Fibroblast of the aortic adventitia (primary cell): ENCODE results near the gene DPYSL4. TPM values are rescaled to one million over a fixed set of nuclear protein-coding genes. Genes with fewer than 3 reads are reported as not detected.

Experiments used
- DNase-seq: peaks from one replicate; pipeline ENCODE4 v3.0.0-alpha.2; 2010; ENCODE audit warnings: low read depth
- H3K4me3 ChIP-seq: 2 replicates; pipeline ENCODE4 v1.5.1; 2011; ENCODE audit warnings: low read depth, mild to moderate bottlenecking, control low read depth, low read length, moderate library complexity
- total RNA-seq: library from RNA; depleted of rRNA; stranded (reverse); fragments of >200 nt; gene quantifications from 2 replicates; pipeline ENCODE4 v1.2.3, GENCODE V29; 2012; ENCODE audit warnings: low replicate concordance
- TF ChIP-seq, protein P1 (sequence below): IDR thresholded peaks from 2 replicates; pipeline ENCODE4 v1.5.1; 2011; ENCODE audit warnings: mild to moderate bottlenecking, low read length, control low read depth, inconsistent platforms; ENCODE audit not compliant: insufficient read depth

DPYSL4 gene
- total RNA-seq, 1 donor = 0.18 TPM

DNA sequence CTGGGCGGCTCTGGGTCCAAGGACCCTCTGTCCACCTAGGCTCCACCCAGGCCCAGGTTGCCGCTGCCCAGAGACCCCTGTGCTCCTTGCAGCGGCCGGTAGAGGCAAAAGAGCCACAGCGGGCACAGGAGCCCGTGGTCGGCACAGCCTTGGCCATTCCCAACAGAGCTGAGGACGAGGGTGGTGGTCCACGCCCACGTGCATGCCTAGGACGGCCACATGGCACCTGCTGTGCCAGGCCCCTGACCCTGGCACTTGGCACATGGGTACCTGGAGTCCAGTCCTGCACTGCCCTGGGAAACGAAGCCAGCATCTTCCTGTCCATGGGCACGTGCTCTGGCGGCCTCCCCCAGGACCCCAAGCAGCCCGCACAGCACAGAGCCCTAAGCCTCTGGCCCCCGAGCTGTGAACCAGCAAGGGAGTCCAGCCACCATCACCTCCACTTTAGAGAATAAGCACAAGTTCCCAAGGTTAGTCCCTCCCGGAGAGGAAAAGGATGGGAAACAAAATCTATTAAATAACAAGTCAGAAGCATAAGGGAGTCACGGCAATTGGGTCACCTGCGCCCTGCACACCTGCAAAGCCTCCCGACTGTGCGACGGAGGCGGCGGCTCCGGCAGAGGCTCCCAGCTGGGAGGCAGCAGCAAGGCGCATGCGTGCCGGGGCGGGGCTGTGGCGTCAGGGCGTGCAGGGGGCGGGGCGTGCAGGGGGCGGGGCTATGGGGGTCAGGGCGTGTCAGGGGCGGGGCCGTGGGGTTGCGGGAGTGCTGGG lies 61.9 kb downstream of the DPYSL4 start:
- peak overlapping the region; percentile 48 for H3K4me3 ChIP-seq
- peak; percentile 4 for DNase-seq
- TF ChIP-seq, protein P1, sequence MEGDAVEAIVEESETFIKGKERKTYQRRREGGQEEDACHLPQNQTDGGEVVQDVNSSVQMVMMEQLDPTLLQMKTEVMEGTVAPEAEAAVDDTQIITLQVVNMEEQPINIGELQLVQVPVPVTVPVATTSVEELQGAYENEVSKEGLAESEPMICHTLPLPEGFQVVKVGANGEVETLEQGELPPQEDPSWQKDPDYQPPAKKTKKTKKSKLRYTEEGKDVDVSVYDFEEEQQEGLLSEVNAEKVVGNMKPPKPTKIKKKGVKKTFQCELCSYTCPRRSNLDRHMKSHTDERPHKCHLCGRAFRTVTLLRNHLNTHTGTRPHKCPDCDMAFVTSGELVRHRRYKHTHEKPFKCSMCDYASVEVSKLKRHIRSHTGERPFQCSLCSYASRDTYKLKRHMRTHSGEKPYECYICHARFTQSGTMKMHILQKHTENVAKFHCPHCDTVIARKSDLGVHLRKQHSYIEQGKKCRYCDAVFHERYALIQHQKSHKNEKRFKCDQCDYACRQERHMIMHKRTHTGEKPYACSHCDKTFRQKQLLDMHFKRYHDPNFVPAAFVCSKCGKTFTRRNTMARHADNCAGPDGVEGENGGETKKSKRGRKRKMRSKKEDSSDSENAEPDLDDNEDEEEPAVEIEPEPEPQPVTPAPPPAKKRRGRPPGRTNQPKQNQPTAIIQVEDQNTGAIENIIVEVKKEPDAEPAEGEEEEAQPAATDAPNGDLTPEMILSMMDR = no peak

DNA sequence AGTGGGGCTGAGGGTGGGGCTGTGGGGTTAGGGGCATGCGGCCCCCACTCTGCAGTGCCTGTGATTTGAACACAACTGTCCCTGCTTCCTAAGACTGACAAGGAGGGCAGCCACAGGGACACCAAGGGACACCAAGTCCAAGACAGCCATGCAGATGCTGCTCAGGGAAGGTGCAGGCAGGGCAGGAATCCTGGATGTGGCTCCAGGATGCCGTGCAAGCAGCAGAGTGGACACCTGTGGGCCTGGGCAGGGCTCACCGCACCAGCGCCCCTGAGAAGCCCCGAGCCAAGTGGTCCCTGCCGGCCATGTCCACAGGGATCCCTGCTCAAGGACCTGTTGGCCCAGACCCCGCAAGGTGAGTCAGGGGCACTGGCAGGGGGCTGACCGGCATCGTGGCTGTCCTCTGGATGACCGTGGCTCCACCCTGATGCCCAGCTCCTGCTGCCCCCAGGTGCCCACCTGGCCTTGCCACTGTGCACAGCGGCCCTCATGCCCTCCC lies 62.5 kb downstream of the DPYSL4 start:
- no peak for DNase-seq

DNA sequence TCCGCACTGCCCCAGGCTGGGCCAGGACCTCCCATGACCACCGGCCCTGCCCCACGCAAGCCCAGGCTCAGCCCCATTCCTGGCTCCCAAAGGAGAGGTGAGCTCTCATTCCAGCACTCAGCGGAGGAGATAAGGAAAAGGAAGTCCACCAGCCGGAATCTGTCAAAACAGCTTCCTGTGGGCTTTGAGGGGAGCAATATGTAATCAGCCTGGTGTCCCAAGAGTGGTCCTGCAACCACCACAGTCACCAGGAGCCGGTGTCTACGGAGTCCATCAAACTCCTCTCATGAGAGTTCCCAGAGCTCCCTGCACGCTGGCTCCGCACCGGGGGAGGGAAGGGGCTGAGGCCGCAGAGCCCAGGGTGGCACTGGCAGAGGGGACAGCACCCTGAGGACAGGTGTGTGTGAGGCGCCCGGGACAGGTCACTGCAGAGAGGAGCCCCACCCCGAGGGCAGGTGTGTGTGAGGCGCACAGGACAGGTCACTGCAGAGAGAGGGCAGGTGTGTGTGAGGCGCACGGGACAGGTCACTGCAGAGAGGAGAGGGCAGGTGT lies 63.2 kb downstream of the DPYSL4 start:
- DNase-seq = no peak
- TF ChIP-seq, protein P1 = no peak
- H3K4me3 ChIP-seq = no peak overlapping the region

More for the DNA sequence above, 62.5 kb downstream of the DPYSL4 start:
- H3K4me3 ChIP-seq = no peak overlapping the region
- TF ChIP-seq, protein P1 = no peak

DNA sequence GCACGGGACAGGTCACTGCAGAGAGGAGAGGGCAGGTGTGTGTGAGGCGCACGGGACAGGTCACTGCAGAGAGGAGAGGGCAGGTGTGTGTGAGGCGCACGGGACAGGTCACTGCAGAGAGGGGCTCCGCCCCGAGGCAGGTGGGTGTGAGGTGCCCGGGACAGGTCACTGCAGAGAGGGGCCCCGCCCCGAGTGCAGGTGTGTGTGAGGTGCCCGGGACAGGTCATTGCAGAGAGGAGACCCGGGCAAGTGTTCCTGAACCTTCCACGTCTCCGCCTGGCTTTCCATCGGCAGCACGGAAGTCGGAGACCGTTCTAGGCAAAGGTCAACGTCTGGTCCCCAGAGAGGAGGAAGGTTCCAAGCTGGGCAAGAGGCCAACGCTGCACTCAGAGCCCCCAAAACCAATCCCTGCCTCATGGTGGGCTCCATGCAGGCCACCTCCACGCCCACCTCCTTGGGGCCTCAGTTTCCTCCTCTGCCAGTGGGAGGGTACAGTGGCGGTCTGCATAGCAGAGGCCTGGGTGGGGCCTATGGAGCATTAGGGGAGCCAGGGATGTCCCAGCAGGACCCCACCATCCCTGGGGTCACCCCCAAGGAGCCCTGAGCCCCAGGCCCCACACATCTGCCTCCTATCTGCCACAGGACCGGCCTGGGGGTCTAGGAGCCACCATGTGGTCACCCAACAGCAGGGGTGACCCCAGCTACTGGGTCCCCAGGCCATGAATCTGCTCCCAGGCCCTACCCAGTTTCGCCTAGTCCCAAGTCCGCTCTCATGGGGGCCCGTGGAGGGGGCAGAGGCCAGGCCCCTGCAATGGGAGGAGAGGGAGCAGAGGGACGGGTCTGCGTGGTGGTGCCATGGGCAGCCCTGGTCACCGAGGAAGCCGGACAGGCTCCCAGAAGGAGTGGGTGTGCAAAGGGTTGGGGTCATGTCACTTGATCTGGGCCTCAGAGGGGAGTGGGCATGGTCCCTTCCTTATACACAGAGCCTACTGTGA lies 64.0 kb downstream of the DPYSL4 start:
- TF ChIP-seq, protein P1 = no peak
- DNase-seq = no peak

DNA sequence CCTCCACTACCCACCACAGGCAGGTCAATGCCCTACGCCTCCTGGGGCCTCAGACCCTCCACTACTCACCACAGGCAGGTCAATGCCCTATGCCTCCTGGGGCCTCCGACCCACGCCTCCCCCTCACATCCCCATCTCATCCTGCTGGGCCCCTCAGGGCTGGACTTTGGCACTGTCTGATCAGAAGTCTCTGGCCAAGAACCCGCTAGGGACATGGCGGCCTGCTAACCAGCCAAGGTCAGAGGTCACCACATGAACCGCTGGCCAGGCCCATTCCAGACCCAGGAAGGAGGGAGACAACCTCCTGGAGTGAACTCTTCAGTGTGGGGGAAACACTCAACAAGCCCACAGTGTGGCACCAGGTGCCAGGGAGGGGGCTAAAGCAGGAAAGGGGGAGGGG lies 65.2 kb downstream of the DPYSL4 start:
- no peak for DNase-seq
- TF ChIP-seq, protein P1 = no peak

More for the DNA sequence above, 64.0 kb downstream of the DPYSL4 start:
- H3K4me3 ChIP-seq = no peak overlapping the region

DNA sequence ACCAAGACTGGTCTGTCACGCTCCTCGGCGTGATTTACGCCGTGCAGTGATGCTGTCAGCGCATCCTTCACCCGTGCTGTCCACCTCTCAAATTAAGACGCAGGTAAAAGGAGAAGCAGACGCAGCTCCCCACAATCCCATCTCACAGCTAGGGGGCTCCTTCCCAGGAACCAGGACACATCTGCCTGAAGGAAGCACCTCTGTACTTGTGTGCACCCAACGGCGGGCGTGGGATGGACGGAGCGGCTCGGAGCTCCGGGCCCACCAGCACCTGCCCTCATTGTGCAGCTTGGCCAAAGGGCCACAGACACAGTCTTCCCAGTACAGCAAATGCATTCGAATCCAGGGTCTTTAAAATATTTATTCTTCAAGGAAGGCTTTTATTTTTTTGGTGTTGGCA lies 65.7 kb downstream of the DPYSL4 start:
- DNase-seq = no peak
- TF ChIP-seq, protein P1 = no peak

More for the DNA sequence above, 65.2 kb downstream of the DPYSL4 start:
- no peak overlapping the region for H3K4me3 ChIP-seq

More for the DNA sequence above, 65.7 kb downstream of the DPYSL4 start:
- no peak overlapping the region for H3K4me3 ChIP-seq
